Stimulated activated CD8-positive, alpha-beta memory T cell treated with anti-CD3 and anti-CD28 coated beads, Interleukin-15, amount 100 ng/mL, for 1 hour (primary cell): ENCODE measurements around the gene ABCG8.

Source experiments
- DNase-seq: peaks from one replicate; pipeline ENCODE4 v3.0.0-alpha.2; 2020; ENCODE audit warnings: low read depth

Gene ABCG8

DNA sequence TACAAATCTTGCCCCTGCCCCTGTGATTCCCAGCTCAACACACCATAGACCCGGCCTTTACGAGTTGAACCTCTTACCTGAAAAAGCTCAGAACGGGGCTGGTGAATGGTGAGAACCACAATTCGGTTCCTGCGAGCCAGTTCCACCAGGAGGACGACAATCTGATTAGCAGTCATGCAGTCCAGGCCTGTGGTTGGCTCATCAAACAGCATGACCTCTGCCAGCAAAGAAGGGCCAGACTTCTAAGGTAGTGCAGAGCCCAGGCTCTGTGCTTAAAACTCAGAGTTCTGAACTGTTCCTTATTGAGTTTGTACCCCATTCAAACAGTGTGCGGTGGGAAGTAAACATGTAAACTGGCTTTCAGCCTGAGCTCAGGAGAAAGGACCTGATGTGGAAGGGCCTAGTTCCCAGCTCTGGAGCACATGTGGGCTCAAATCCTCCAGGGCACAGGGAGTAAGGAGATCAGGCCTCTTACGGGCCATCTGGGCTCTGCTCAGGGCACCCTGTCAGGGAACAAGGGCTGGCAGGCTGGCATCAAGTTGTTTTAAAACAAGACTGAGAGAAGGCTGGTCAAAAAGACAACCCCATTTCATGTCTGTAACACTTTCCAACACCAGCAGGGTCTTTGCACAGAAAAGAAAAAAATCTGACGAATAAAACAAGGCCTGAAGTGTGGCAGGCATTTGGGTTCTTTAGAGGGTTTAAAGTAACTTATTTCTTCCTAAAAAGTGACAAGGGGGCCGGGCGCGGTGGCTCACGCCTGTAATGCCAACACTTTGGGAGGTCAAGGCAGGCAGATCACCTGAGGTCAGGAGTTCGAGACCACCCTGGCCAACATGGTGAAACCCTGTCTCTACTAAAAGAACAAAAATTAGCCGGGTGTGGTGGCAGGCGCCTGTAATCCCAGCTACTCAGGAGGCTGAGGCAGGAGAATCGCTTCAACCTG, 12.2 kb upstream of the ABCG8 start:
- no peak for DNase-seq

DNA sequence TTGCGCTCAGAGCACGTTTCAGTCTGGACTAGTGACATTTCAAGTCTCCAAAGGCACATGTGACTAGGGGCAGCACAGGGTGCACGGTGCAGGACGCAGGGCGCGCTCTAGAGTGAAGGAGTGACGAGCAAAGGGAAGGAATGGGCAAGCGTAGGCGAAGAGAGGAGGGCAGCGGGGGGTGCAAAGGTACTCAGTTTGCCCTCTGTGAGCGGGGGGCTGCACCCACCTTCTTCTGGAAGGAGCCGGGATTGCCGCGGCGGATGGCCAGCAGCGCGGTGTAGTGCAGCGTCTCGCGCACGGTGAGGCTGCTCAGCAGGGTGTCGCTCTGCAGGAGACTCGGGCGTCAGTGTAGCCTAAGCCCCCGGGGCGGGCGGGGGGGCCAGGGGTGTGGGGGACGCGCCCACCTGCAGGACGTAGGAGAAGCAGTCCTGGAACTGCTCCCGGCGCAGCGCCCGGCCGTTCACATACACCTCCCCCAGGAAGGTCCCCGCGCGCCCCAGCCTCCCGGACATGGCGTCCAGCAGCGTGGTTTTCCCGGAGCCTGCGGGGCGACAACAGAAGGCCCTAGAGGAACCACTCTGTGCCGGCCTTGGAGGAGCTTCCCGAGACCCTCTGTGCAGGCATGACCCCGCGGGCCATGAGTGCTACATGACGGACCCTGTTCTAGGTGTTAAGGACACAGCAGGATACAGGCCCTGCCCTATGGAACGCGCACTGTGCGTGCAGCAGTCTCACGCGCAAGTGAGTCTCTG, 7.1 kb upstream of the ABCG8 start:
- no peak for DNase-seq

DNA sequence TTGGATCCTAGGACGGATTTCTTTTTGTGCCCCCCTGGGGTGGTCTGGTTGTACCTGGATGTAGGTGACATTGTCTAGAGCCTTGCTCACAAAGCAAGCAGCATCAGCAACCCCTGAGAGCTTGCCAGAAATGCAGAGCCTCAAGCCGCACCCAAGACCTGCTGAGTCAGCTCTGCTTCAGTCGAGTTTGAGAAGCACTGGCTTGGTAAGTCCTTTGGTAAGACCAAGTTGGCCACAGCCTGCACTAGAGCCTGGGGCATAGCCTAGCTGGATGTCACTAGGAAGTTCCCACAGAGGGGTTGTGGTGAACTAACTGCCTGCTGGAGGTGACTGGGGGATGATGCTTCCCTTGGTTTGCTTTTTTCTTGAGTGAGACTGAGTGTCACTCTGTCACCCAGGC, 6.3 kb upstream of the ABCG8 start:
- DNase-seq: no peak

DNA sequence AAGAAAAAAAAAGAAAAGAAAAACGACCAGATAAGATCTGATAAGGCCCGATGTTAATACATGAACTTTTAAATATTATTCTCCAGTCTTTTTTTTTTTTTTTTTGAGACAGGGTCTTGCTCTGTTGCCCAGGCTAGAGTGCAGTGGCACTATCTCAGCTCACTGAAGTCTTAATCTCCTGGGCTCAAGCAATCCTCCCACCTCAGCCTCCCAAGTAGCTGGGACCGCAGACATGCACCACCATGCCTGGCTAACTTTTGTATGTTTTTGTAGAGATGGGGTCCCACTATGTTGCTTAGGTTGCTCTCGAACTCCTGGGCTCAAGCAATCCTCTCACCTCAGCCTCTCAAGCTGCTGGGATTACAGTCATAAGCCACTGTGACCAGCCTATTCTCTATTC, 1.7 kb upstream of the ABCG8 start:
- DNase-seq: no peak

DNA sequence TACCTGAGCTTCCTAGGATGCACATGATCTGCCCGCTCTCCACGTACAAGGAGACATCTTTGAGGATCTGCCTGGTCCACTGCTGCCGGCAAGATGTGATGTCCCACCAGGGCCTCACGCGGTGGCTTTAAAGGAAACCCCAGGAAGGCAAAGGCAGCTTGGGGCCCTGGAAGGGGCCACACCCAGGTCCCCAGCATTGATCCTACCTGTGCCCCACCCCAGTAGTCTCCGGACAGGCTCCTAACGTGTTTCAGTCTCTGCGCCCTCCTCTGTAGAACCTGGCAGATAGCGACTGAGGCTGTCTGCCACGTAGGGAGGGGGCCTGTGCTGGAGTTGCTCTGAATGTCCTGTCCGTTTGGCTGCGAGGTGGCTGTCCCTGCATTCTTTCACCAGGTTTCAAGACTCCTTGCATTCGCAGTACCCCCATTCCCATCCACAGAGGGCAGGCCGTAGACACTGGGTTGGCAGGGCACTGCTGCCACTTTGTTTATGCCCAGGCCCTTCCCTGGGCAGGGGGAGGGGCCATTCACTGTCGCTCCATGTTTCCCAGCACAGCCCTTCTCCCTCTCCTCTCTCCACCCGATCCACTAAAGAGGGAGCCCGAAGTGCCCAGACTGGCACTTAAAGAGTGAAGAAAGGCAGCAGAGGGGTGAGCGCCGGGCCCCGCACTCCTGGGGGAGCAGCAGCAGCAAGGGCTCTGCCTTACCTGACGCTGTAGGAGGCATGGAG, 776 bp upstream of the ABCG8 start:
- no peak for DNase-seq

DNA sequence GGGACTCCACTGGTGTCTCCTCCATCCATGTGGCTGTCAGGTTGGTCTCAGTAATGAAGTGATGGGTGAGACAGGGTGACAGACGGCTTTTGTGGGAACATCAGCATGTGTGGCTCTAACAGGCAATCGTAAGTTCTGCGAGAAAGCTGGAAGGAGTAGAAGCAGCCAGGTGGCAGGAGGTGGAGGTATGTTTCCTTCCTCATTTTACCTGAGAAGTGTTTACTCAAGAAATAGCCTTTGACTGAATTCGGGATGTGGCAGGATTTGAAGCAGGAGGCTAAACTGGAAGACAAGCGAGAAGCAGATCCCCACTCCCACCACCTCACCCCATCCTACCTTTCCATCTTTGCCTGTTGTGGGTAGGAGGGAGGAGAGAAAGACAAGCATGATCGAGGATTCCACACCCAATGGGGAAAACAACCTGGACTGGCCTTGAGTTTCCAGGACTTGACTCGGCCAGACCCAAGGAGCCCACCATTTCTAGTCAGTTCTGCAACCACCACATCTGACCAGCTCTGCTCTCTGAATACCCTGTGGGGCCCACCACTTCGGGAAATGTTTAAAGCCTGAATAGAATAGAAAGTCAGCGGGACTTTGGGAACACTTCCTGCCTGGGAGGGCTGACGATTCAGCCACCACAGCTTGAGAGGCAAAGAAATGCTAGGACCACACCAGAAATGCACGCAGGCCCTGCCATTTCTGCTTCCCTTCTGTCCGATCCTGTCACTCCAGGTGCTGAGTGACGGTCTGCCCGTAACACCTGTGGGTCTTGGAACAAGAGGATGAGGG, 1.2 kb downstream of the ABCG8 start:
- DNase-seq: no peak

DNA sequence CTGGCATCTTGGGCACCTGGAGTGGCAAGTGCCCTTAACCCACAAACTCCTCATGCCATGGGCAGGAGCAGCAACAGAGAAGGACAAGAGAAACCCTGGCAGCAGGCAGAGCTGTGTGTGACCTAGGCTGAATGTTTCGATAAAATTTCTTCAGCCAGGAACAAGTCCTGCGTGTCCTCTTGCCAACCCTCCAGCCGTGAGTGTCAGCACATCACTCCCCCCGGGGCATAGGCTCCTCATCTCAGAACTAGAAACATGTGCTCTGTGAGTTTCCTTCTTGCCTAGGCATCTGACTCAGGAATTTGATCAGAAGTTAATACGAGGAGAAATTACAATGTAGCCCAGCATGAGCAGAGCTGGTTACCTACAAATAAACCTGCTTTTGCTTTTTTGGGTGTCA, 2.2 kb downstream of the ABCG8 start:
- no peak for DNase-seq

DNA sequence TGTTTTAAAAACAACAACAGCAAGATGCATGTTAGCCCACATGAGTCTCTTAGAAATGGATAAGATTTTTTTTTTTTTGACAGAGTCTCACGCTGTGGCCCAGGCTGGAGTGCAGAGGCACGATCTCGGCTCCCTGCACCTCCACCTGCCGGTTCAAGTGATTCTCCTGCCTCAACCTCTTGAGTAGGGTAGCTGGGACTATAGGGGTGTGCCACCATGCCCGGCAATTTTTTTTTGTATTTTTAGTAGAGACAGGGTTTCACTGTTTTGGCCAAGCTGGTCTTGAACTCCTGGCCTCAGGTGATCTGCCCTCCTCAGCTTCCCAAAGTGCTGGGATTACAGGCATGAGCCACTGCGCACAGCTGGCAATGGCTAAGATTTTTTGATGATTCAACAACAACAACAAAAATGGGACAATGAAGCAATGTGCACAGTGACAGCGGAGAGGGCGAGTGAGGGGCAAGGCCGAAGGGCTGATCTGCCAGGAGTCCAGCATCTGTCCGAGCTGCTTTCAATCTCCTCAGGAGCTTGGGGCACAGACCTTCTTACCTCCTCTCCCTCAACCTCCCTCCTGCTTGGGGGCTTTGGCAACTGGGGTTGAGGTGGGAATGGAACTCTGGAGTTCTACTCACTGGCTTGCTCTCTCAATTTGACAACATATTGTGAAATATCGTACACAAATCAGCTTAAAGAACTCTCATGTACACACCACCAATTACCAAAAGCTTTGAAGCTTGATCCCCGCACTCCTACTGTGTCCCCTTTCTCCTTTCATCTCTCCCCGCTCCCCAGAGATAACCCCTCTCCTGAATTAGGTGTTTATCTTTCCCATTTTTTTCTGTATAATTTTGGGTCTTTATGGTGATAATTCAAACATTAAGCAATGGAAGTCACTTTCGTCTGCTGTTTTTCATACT, 3.4 kb downstream of the ABCG8 start:
- DNase-seq: no peak

DNA sequence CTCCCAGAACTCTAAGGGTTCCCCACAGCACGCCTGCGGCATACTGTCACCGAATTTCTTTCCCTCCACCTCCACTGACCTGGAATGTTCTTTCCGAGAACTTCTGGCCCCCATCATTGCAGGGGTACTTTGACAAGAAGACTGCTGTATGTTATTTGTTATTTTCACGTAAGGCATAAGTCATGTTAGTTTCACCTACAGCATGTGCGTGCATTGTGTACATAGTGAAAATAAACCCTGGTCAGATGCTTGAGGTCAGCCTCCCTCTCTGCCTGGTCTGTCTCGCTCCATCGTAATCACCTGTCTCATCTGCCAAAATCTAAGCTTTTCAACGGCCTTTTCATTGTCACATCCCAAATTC, 4.1 kb downstream of the ABCG8 start:
- no peak for DNase-seq

DNA sequence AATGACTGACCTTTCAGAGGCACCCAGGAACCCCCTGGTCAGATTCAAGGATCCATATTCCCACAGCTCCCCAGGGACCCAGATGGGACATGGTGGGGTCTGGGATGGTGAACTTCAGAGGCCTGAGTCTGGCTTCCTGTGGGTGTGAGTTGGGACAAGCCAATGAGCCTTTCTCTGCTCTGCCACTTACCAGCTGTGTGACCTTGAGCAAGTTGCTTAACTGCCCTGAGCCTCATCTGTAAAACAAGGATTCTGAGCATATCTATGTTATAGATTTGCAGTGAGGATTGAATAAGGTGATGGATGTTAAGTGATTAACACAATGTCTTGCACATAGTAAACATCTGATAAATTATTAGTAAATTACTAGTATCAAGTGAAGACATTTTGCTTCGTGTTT, 6.4 kb downstream of the ABCG8 start:
- no peak for DNase-seq

DNA sequence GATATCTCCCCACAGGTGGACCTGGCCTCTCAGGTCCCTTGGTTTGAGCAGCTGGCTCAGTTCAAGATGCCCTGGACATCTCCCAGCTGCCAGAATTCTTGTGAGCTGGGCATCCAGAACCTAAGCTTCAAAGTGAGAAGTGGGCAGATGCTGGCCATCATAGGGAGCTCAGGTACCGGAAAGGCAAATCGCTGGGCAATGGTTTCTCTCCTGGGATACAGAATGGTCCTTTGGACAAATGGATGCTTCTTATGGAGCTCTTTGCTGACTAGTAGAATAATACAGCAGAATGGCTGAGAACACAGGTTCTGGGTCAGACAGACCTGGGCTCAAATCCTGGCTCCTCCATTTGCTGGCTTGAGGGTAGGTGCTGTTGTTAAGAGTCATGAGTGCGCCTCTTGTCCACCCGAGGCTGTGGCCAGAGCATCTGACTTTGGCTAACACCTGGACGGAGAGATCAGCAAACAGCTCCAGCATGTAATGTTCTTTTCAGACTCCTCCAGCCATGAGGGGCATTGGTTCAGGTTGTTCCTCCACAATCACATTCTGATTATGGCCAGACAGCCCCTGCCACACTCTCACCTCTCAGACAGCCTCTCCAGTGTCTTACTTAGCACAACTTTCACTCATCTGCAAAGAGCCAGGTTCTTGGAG, 7.5 kb downstream of the ABCG8 start:
- no peak for DNase-seq

DNA sequence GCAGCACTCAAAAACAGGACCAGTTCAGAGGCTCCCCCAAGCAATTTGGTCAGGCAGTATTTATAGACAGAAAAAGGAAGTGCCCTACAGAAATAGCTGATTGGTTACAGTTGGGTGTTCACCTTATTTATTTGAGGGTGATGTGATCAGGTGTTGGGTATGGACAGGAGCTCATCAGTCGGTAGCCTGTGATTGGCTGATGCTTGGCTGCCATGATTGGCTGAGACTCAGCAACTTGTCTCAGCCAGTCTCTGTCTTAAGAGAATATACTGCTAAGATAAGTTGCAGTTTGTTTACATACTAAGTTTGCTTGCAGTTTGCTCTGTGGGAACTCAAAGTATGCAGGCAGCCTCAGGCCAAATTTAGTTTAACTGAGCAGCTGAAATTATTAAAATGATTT, 9.4 kb downstream of the ABCG8 start:
- DNase-seq: no peak

DNA sequence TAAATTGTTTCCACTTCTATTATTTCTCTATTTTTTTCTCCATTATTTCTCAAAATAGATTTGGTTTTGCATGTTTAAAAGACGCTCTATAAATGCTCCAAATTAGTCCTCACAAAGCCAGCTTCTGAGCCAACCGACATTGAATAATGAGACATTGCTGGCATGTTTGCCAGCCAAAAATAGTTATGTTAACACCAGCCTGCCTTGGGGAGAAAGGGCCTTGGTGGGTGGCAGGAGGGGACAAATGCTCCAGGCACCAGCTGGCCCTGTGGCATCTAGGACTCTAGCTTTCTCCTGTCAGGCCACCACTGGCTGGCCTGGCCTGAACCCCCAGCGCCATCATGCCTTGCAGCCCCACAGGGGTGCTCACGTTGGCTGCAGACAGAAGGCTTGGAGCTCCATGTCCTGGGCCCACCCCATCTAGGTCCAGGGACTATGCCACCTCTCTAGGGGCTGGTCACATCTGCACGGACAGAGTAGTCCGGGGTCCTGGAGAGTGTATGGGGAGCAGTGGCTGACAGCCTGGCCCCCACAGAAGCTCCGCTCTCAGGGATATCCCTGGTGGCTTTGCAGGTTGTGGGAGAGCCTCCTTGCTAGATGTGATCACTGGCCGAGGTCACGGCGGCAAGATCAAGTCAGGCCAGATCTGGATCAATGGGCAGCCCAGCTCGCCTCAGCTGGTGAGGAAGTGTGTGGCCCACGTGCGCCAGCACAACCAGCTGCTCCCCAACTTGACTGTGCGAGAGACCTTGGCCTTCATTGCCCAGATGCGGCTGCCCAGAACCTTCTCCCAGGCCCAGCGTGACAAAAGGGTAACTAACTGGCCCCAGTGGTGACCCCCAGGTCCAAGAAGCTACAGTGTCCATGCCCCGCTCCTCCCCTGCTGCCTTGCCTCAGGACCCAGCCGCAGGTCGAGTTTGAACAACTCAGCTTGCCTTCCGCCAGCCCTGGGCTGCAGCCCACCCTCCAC, 12.5 kb downstream of the ABCG8 start:
- DNase-seq: no peak

DNA sequence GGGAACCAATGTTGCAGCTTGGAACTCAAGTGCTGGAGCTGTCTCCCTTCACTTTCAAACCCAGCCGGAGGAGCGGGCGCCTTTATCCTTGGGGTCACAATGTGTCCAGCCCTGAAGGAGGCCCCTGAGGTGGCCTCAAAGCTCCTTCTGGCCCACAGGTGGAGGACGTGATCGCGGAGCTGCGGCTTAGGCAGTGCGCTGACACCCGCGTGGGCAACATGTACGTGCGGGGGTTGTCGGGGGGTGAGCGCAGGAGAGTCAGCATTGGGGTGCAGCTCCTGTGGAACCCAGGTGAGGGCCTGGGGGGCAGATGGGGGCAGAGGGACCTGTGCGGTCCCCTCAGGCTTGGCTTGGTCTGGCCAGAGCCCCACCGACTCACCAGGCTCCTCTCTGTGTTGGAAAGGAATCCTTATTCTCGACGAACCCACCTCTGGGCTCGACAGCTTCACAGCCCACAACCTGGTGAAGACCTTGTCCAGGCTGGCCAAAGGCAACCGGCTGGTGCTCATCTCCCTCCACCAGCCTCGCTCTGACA, 13.5 kb downstream of the ABCG8 start:
- DNase-seq: no peak

DNA sequence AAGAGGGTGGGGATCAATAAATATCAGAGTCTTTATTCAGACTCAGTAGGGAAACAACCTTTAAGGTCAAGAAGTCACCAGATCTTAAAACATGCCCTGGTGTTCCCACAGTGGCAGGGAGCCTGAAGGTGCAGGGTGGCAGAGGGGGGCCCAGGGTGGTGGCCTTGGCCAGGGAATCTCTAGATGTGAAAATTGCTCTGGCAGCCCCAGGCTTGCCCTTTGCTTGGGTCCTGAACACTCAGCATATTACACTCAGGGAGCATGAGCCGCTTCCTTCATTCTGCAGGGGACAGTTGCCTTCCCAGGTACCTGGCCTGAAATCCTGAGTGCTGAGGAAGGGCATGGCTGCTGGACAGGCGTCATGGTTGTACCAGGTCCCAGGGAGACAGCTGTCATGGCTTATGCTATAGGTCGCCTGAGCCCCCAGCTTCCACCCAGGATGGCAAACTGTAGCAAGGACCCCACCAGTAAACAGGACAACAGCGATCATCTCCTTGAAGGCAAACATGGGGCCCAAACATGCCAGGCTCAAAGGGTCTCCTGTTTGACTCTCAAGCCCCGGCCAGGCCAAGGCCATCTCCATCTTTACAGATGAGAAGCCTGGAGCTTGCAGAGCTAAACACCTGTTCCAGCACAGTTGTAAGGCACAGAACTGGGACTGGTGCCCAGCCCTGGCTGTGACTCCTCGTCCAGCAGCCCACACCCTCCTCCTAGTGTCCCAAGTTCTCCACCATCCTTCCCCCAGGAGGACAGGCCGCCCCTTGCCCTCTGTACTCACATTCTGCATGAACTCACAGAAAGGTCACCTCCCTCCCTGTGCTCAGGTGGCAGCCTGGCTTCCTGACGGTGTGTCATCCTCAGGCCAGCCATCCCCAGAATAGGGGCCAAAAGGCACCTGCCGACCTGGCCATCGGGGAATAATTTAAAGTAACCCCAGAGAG, 14.6 kb downstream of the ABCG8 start:
- DNase-seq: no peak

DNA sequence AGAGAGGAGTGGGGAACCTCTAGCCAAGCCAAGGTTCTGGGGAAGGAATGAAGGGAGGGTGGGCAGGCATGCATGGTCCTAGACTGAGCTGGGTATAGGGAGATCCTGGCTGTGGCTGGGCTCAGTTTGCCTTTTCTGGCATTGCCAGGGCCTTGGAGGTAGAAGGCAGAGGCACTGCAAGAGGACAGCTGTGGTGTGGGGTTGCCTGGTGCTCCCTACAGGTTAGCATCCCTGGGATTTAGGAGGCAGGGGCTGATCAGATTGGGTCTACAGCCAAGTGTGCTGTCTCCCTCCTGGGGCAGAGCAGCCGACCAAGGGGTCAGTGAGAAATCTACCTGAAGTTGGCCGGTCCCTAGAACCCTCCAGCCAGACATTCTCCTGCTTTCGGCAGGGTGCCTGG, 15.9 kb downstream of the ABCG8 start:
- no peak for DNase-seq

DNA sequence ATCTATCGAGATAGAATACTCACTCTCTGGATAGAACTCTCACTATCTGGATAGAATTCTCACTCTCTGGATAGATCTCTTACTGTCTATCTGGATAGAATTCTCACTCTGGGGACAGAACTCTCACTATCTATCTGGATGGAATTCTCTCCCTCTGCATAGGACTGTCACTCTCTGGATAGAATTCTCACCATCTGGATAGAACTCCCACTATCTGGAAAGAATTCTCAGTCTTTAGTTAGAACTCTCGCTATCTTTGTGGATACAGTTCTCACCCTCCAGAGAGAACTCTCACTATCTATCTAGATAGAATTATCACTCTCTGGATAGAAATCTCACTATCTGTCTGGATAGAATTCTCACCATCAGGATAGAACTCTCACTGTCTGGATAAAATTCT, 16.5 kb downstream of the ABCG8 start:
- DNase-seq: no peak

DNA sequence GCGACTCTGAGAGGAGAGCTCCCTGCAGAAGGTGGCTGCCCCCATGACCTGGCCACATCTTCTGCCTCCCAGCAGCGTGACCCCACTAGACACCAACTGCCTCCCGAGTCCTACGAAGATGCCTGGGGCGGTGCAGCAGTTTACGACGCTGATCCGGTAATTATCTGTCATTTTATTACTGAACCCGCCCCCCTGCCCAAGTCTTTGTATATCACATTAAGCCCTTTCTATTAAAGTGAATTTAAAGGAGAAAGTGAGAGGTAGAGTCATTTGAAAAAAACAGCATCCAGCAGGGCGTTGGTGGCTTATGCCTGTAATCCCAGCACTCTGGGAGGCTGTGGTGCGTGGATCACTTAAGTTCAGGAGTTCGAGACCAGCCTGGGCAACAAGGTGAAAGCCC, 33.4 kb downstream of the ABCG8 start:
- no peak for DNase-seq
